Glomerular endothelial cell (primary cell): Measurements from ENCODE around the gene RASA3. TPM values are rescaled to one million over a fixed set of nuclear protein-coding genes. Genes with fewer than 3 reads are reported as not detected.
"Not testable (repeated sequence)": the region's sequence is repeated elsewhere in the genome, so short reads cannot be mapped to it uniquely, and the experiment has no call there.

Experiments
- DNase-seq: peaks from one replicate; pipeline ENCODE4 v3.0.0-alpha.2; 2011; ENCODE audit warnings: low read depth, low spot score; ENCODE audit errors: extremely low read depth
- total RNA-seq: library from RNA; depleted of rRNA; stranded (reverse); fragments of >200 nt; gene quantifications from 2 replicates; pipeline ENCODE4 v1.2.3, GENCODE V29; 2015

The RASA3 gene
- total RNA-seq, 1 donor from 2014 or later: 73.2 TPM

GRCh38 chr13:114128624-114129522 lies 3.5 kb downstream of the RASA3 start:
- peak; percentile 86 for DNase-seq

GRCh38 chr13:114128348-114128623 lies 4.1 kb downstream of the RASA3 start:
- DNase-seq: no peak

GRCh38 chr13:114127473-114128347 lies 4.7 kb downstream of the RASA3 start:
- DNase-seq: no peak

GRCh38 chr13:114126789-114127472 lies 5.5 kb downstream of the RASA3 start:
- DNase-seq: no peak

- not testable (repeated sequence) for DNase-seq
These were observed 6.3 kb downstream of the RASA3 start for GRCh38 chr13:114126086-114126485.

- no peak for DNase-seq
These were observed 6.8 kb downstream of the RASA3 start for GRCh38 chr13:114125589-114125988.

- DNase-seq: no peak
These were observed 7.5 kb downstream of the RASA3 start for GRCh38 chr13:114124921-114125320.

GRCh38 chr13:114124431-114124830 lies 8.0 kb downstream of the RASA3 start:
- no peak for DNase-seq

GRCh38 chr13:114123876-114124275 lies 8.5 kb downstream of the RASA3 start:
- DNase-seq: no peak

GRCh38 chr13:114123448-114123847 lies 9.0 kb downstream of the RASA3 start:
- DNase-seq: no peak

- DNase-seq: no peak
These were observed 9.7 kb downstream of the RASA3 start for GRCh38 chr13:114122591-114123211.

GRCh38 chr13:114122127-114122511 lies 10.3 kb downstream of the RASA3 start:
- no peak for DNase-seq

- no peak for DNase-seq
These were observed 10.8 kb downstream of the RASA3 start for GRCh38 chr13:114121496-114122126.

- DNase-seq: no peak
These were observed 11.4 kb downstream of the RASA3 start for GRCh38 chr13:114121031-114121430.

- DNase-seq: no peak
These were observed 11.8 kb downstream of the RASA3 start for GRCh38 chr13:114120591-114121011.

GRCh38 chr13:114119196-114119595 lies 13.2 kb downstream of the RASA3 start:
- peak; percentile 85 for DNase-seq

GRCh38 chr13:114118511-114119123 lies 13.8 kb downstream of the RASA3 start:
- no peak for DNase-seq

GRCh38 chr13:114118086-114118485 lies 14.3 kb downstream of the RASA3 start:
- DNase-seq: no peak

GRCh38 chr13:114117341-114117874 lies 15.0 kb downstream of the RASA3 start:
- not testable (repeated sequence) for DNase-seq

GRCh38 chr13:114116734-114117133 lies 15.7 kb downstream of the RASA3 start:
- DNase-seq: no peak
